HEK293 (cell line): ENCODE results near the gene SNX8.

Source experiments
- CTCF ChIA-PET: fragments of 350-600 bp; formaldehyde crosslinking; extraction: SDS; loops from one replicate; lab custom pipeline; 2021; ENCODE audit warnings: antibody characterized with exemption; lab: Yijun Ruan, JAX
- POLR2A ChIA-PET: fragments of 300-600 bp; formaldehyde crosslinking; extraction: SDS; loops from one replicate; lab custom pipeline; 2020; ENCODE audit warnings: antibody characterized with exemption, inconsistent platforms; lab: Yijun Ruan, JAX
- H3K27ac ChIP-seq: fragments of 200-500 bp; sonication (Bioruptor generic); 2 replicates; pipeline ENCODE4 v1.5.1; 2014; ENCODE audit warnings: low read depth, low read length, control low read depth, inconsistent platforms; ENCODE audit errors: extremely low read depth
- H3K36me3 ChIP-seq, 2 experiments: fragments of 200-500 bp in 1 of 2; sonication (Bioruptor generic) in 1 of 2; 1 replicate in 1 of 2; 2 replicates in 1 of 2; pipeline ENCODE4 v1.5.1; 2014 to 2017; ENCODE audit warnings: inconsistent platforms in 2 of 2, low read length in 2 of 2; ENCODE audit not compliant: control insufficient read depth in 2 of 2, insufficient read depth in 1 of 2
- H3K4me1 ChIP-seq: fragments of 200-500 bp; sonication (Bioruptor generic); 2 replicates; pipeline ENCODE4 v1.5.1; 2014; ENCODE audit warnings: mild to moderate bottlenecking, low read length, inconsistent platforms; ENCODE audit not compliant: control insufficient read depth, insufficient read depth
- H3K4me3 ChIP-seq: 2 replicates; pipeline ENCODE4 v1.5.1; 2011; ENCODE audit warnings: low read depth, mild to moderate bottlenecking, control low read depth, low read length, moderate library complexity
- H3K9me3 ChIP-seq: fragments of 200-500 bp; sonication (Bioruptor generic); 2 replicates; pipeline ENCODE4 v1.5.1; 2014; ENCODE audit warnings: low read depth, low read length, inconsistent platforms; ENCODE audit not compliant: control insufficient read depth, insufficient read depth
- HOXD13 ChIP-seq: sonication (generic); formaldehyde crosslinking; IDR thresholded peaks from 2 replicates; pipeline ENCODE4 v1.8.0; 2022; ENCODE audit warnings: missing genetic modification reagents, borderline replicate concordance
- KLF1 ChIP-seq: fragments of 450-650 bp; formaldehyde crosslinking; IDR thresholded peaks from 2 replicates; pipeline ENCODE4 v1.5.1; 2016; ENCODE audit warnings: missing biosample characterization, missing genetic modification characterization
- KLF9 ChIP-seq: fragments of 450-650 bp; formaldehyde crosslinking; IDR thresholded peaks from 2 replicates; pipeline ENCODE4 v1.5.1; 2016; ENCODE audit warnings: missing biosample characterization, missing genetic modification characterization, low read depth
- MZF1 ChIP-seq: fragments of 450-650 bp; formaldehyde crosslinking; IDR thresholded peaks from 2 replicates; pipeline ENCODE4 v1.5.1; 2017; ENCODE audit warnings: missing biosample characterization, missing genetic modification characterization, borderline replicate concordance
- SP3 ChIP-seq: fragments of 450-650 bp; formaldehyde crosslinking; IDR thresholded peaks from 2 replicates; pipeline ENCODE4 v1.5.1; 2016; ENCODE audit warnings: missing biosample characterization, missing genetic modification characterization
- ZBTB20 ChIP-seq: fragments of 450-650 bp; formaldehyde crosslinking; IDR thresholded peaks from 2 replicates; pipeline ENCODE4 v1.5.1; 2016; ENCODE audit warnings: missing biosample characterization, missing genetic modification characterization
- ZBTB48 ChIP-seq: fragments of 450-650 bp; formaldehyde crosslinking; IDR thresholded peaks from 2 replicates; pipeline ENCODE4 v1.5.1; 2016; ENCODE audit warnings: missing biosample characterization, missing genetic modification characterization
- ZNF10 ChIP-seq: fragments of 450-650 bp; formaldehyde crosslinking; IDR thresholded peaks from 2 replicates; pipeline ENCODE4 v1.5.1; 2017; ENCODE audit warnings: missing biosample characterization, missing genetic modification characterization
- ZNF223 ChIP-seq: fragments of 450-650 bp; formaldehyde crosslinking; IDR thresholded peaks from 2 replicates; pipeline ENCODE4 v1.5.1; 2016; ENCODE audit warnings: missing biosample characterization, missing genetic modification characterization
- ZNF23 ChIP-seq: fragments of 450-650 bp; formaldehyde crosslinking; IDR thresholded peaks from 2 replicates; pipeline ENCODE4 v1.5.1; 2016; ENCODE audit warnings: missing biosample characterization, missing genetic modification characterization, borderline replicate concordance
- ZNF24 ChIP-seq: fragments of 450-650 bp; formaldehyde crosslinking; IDR thresholded peaks from 2 replicates; pipeline ENCODE4 v1.5.1; 2016; ENCODE audit warnings: missing biosample characterization, missing genetic modification characterization
- ZNF292 ChIP-seq: fragments of 450-650 bp; formaldehyde crosslinking; IDR thresholded peaks from 2 replicates; pipeline ENCODE4 v1.5.1; 2016; ENCODE audit warnings: low read depth, missing biosample characterization, missing genetic modification characterization, borderline replicate concordance
- ZNF335 ChIP-seq: fragments of 450-650 bp; formaldehyde crosslinking; conservative IDR thresholded peaks from 2 replicates; pipeline ENCODE4 v1.5.1; 2016; ENCODE audit warnings: missing biosample characterization, missing genetic modification characterization
- ZNF398 ChIP-seq: fragments of 450-650 bp; formaldehyde crosslinking; IDR thresholded peaks from 2 replicates; pipeline ENCODE4 v1.5.1; 2017; ENCODE audit warnings: missing biosample characterization, missing genetic modification characterization
- ZNF404 ChIP-seq: fragments of 450-650 bp; formaldehyde crosslinking; IDR thresholded peaks from 2 replicates; pipeline ENCODE4 v1.5.1; 2017; ENCODE audit warnings: missing biosample characterization, missing genetic modification characterization
- ZNF426 ChIP-seq: fragments of 450-650 bp; formaldehyde crosslinking; IDR thresholded peaks from 2 replicates; pipeline ENCODE4 v1.5.1; 2017; ENCODE audit warnings: missing biosample characterization, missing genetic modification characterization, mild to moderate bottlenecking, inconsistent platforms, moderate library complexity
- ZNF548 ChIP-seq: fragments of 450-650 bp; formaldehyde crosslinking; IDR thresholded peaks from 2 replicates; pipeline ENCODE4 v1.5.1; 2016; ENCODE audit warnings: missing biosample characterization, missing genetic modification characterization
- ZNF555 ChIP-seq: fragments of 450-650 bp; formaldehyde crosslinking; conservative IDR thresholded peaks from 2 replicates; pipeline ENCODE4 v1.5.1; 2017; ENCODE audit warnings: missing biosample characterization, mild to moderate bottlenecking, missing genetic modification characterization, inconsistent platforms
- ZNF561 ChIP-seq: fragments of 450-650 bp; IDR thresholded peaks from 2 replicates; pipeline ENCODE4 v1.5.1; 2018; ENCODE audit warnings: missing biosample characterization, missing genetic modification characterization, borderline replicate concordance
- ZNF777 ChIP-seq: fragments of 450-650 bp; formaldehyde crosslinking; IDR thresholded peaks from 2 replicates; pipeline ENCODE4 v1.5.1; 2017; ENCODE audit warnings: missing biosample characterization, missing genetic modification characterization, borderline replicate concordance
- ZNF843 ChIP-seq: fragments of 450-650 bp; formaldehyde crosslinking; IDR thresholded peaks from 2 replicates; pipeline ENCODE4 v1.5.1; 2016; ENCODE audit warnings: missing biosample characterization, missing genetic modification characterization
- ZSCAN4 ChIP-seq: fragments of 450-650 bp; formaldehyde crosslinking; IDR thresholded peaks from 2 replicates; pipeline ENCODE4 v1.5.1; 2017; ENCODE audit warnings: missing biosample characterization, missing genetic modification characterization
- ZSCAN5A ChIP-seq: fragments of 450-650 bp; formaldehyde crosslinking; IDR thresholded peaks from 2 replicates; pipeline ENCODE4 v1.5.1; 2016; ENCODE audit warnings: missing biosample characterization, missing genetic modification characterization
- TF ChIP-seq, protein P1 (sequence below): fragments of 450-650 bp; formaldehyde crosslinking; IDR thresholded peaks from 2 replicates; pipeline ENCODE4 v1.5.1; 2016; ENCODE audit warnings: missing biosample characterization, missing genetic modification characterization

SNX8 gene

DNA sequence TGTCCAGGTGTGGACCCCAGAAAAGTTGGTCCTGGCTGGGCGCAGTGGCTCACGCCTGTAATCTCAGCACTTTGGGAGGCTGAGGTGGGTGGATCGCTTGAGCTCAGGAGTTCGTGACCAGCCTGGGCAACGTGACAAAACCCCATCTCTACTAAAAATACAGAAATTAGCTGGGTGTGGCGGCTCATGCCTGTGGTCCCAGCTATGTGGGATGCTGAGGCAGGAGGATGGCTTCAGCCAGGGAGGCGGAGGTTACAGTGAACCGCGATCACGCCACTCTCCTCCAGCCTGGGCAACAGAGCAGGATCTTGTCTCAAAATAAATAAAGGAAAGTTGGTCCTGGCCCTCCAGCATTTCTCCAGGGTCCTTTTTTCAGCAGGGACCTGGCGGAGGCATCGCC lies 70.8 kb downstream of the SNX8 start:
- Histone ChIP-seq H3K9me3 (no peaks in the 10 kb centered on the region), H3K4me1 (peaks cover 8% of the 10 kb centered on the region; the same call in 1 of the 2 replicates), H3K36me3 (peaks cover 16 to 20% of the 10 kb centered on the region in 2 experiments; a peak in 2 of 3 replicates), H3K4me3 (no peak overlapping the region), H3K27ac (no peak overlapping the region)
- POLR2A ChIA-PET: no interaction called here
- TF ChIP-seq MZF1 (tag by site-specific recombination) (no peak), KLF1 (tag by site-specific recombination) (peak; percentile 31), ZNF24 (tag by site-specific recombination) (no peak)
- TF ChIP-seq, all 188 proteins: peak for 1
- CTCF ChIA-PET: no interaction called here

DNA sequence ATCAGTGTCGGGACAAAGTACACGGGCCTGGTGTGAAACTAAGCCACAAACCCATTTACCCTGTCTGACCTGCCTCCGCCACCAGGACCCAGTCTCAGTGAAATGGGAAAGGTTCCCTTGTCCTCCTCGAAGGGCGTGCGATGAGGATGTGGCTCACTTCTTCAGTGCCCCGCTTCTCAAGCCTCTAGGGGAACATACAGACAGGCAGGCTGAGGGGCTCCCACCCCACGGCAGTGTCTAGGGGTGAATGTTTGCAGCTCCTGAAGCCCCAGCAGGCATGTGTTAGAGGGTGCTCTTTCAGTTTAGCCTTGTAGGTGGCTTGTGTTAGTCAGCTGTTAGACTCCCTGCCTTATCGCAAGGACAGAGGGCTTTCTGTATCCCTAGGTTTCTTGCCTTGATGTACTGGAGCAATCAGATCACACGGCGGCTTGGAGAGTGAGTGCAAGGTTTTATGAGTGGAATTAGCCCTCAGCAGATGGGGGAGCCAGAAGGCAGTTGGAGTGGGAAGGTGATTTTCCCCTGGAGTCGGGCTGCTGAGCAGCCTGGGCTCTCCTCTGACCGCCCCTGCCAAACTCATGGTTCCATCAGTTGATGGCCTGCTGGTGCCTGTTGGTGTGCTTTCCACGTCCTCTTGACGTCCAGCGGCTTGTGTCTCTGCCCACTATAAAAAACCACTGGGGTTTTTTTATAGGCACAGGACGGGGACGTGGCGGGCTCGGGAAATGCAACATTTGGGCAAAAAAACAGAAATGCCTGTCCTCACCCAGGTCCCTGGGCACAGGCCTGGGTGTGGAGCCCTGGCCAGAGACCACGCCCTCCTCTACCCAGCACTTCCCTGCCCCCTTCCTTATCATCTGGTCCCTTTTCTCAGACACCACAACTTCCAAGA lies 71.5 kb downstream of the SNX8 start:
- no peak for TF ChIP-seq ZNF777
- TF ChIP-seq SP3: 0 out of 2 replicates have a peak, but pooled peaks have one; percentile 11
- TF ChIP-seq ZNF548 (tag by site-specific recombination): no peak
- TF ChIP-seq HOXD13 (CRISPR knock-in tag): no peak
- peak; percentile 92 for TF ChIP-seq ZNF10
- peak; percentile 86 for TF ChIP-seq ZNF335
- no peak for TF ChIP-seq ZNF843
- TF ChIP-seq ZNF404 (tag by site-specific recombination): no peak
- no peak for TF ChIP-seq ZSCAN5A
- 0 out of 2 replicates have a peak, but pooled peaks have one; percentile 42 for TF ChIP-seq ZBTB48
- TF ChIP-seq KLF9: peak; percentile 50
- no peak for TF ChIP-seq ZNF292 (tag by site-specific recombination)
- TF ChIP-seq ZNF398 (tag by site-specific recombination): no peak
- no peak for TF ChIP-seq ZNF223 (tag by site-specific recombination)
- 0 out of 2 replicates have a peak, but pooled peaks have one; percentile 50 for TF ChIP-seq ZBTB20 (tag by site-specific recombination)
- no peak for TF ChIP-seq ZNF23 (tag by site-specific recombination)
- TF ChIP-seq ZNF426 (tag by site-specific recombination): no peak
- TF ChIP-seq ZNF555 (tag by site-specific recombination): no peak
- TF ChIP-seq ZSCAN4 (tag by site-specific recombination): no peak
- TF ChIP-seq ZNF561: no peak
- TF ChIP-seq, protein P1, sequence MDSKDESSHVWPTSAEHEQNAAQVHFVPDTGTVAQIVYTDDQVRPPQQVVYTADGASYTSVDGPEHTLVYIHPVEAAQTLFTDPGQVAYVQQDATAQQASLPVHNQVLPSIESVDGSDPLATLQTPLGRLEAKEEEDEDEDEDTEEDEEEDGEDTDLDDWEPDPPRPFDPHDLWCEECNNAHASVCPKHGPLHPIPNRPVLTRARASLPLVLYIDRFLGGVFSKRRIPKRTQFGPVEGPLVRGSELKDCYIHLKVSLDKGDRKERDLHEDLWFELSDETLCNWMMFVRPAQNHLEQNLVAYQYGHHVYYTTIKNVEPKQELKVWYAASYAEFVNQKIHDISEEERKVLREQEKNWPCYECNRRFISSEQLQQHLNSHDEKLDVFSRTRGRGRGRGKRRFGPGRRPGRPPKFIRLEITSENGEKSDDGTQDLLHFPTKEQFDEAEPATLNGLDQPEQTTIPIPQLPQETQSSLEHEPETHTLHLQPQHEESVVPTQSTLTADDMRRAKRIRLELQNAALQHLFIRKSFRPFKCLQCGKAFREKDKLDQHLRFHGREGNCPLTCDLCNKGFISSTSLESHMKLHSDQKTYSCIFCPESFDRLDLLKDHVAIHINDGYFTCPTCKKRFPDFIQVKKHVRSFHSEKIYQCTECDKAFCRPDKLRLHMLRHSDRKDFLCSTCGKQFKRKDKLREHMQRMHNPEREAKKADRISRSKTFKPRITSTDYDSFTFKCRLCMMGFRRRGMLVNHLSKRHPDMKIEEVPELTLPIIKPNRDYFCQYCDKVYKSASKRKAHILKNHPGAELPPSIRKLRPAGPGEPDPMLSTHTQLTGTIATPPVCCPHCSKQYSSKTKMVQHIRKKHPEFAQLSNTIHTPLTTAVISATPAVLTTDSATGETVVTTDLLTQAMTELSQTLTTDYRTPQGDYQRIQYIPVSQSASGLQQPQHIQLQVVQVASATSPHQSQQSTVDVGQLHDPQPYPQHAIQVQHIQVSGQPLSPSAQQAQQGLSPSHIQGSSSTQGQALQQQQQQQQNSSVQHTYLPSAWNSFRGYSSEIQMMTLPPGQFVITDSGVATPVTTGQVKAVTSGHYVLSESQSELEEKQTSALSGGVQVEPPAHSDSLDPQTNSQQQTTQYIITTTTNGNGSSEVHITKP: 0 out of 2 replicates have a peak, but pooled peaks have one; percentile 9
- peak overlapping the region; percentile 99 for H3K4me3 ChIP-seq
- ChIA-PET CTCF (interaction anchor here (0.7 to 2.6 kb wide), 2 partner anchors 11 to 105 kb away, joined by 3 to 7 read pairs; partner anchors contain the start of gene MAD1L1), POLR2A (interaction anchor here (0.8 to 3.3 kb wide), 6 partner anchors 10 to 145 kb away, joined by 3 to 25 read pairs (median 6); partner anchors contain the start of gene MAD1L1)
- peaks cover 23 to 26% of the 10 kb centered on the region in 2 experiments; a peak in 2 of 3 replicates for H3K36me3 ChIP-seq
- H3K4me1 ChIP-seq: peaks cover 8% of the 10 kb centered on the region; the same call in 1 of the 2 replicates
- no peaks in the 10 kb centered on the region for H3K9me3 ChIP-seq
- H3K27ac ChIP-seq: peak overlapping the region; percentile 77; the same call in 1 of the 2 replicates
